NB4 (cell line): ENCODE results near the gene TMEM204.
A peak's percentile ranks its signal among the peaks of the same experiment; 100 is the strongest.

ENCODE experiments used
- DNase-seq: peaks from one replicate; pipeline ENCODE4 v3.0.0; 2010; ENCODE audit warnings: low read depth
- H3K4me3 ChIP-seq: one replicate; pipeline ENCODE4 v1.5.1; 2011; ENCODE audit warnings: mild to moderate bottlenecking, low read depth, low read length, moderate library complexity
- CTCF ChIP-seq: IDR thresholded peaks from one replicate; pipeline ENCODE4 v1.5.1; 2012; ENCODE audit warnings: low read depth, low read length
- MAX ChIP-seq: IDR thresholded peaks from 2 replicates; pipeline ENCODE4 v1.6.1; 2011; ENCODE audit warnings: low read depth, low read length
- MYC ChIP-seq: IDR thresholded peaks from 2 replicates; pipeline ENCODE4 v1.6.1; 2011; ENCODE audit warnings: low read depth, low read length
- POLR2A ChIP-seq: IDR thresholded peaks from 2 replicates; pipeline ENCODE4 v1.6.1; 2011; ENCODE audit warnings: mild to moderate bottlenecking; ENCODE audit not compliant: insufficient read length; ENCODE audit errors: extremely low read depth

The TMEM204 gene

GRCh38 chr16:1553946-1554825 lies 20.7 kb downstream of the TMEM204 start:
- TF ChIP-seq MYC (no peak), CTCF (no peak), MAX (no peak), POLR2A (no peak)
- H3K4me3 ChIP-seq = no peak overlapping the region
- DNase-seq = no peak

- TF ChIP-seq POLR2A = no peak
- TF ChIP-seq MAX = no peak
- TF ChIP-seq CTCF = no peak
- TF ChIP-seq MYC = no peak
- H3K4me3 ChIP-seq = no peak overlapping the region
- DNase-seq = no peak
Observed at GRCh38 chr16:1554826-1555445, 21.5 kb downstream of the TMEM204 start.

GRCh38 chr16:1556254-1556653 lies 22.8 kb downstream of the TMEM204 start:
- no peak overlapping the region for H3K4me3 ChIP-seq
- DNase-seq = no peak
- TF ChIP-seq POLR2A (no peak), MAX (no peak), MYC (no peak)

- H3K4me3 ChIP-seq = no peak overlapping the region
- no peak for DNase-seq
- no peak for TF ChIP-seq CTCF
- no peak for TF ChIP-seq MYC
- TF ChIP-seq MAX = no peak
- TF ChIP-seq POLR2A = no peak
Observed at GRCh38 chr16:1557074-1557473, 23.6 kb downstream of the TMEM204 start.

GRCh38 chr16:1557576-1557975 lies 24.1 kb downstream of the TMEM204 start:
- DNase-seq = no peak
- TF ChIP-seq POLR2A (no peak), MYC (no peak), CTCF (no peak), MAX (no peak)

GRCh38 chr16:1559446-1559975 lies 26.0 kb downstream of the TMEM204 start:
- DNase-seq = peak; percentile 49
- TF ChIP-seq POLR2A = no peak
- peak; percentile 16; the same call in 1 of the 2 replicates for TF ChIP-seq MAX
- H3K4me3 ChIP-seq = no peak overlapping the region

More at GRCh38 chr16:1557576-1557975, 24.1 kb downstream of the TMEM204 start:
- no peak overlapping the region for H3K4me3 ChIP-seq
